GM19351 (cell line): ENCODE results near the gene ITIH2.
"Not testable (repeated sequence)": the region's sequence is repeated elsewhere in the genome, so short reads cannot be mapped to it uniquely, and the experiment has no call there.

Experiments
- ATAC-seq: cut with Tn5 transposase; IDR thresholded peaks from one replicate; pipeline ENCODE4 v1.9.1; 2021; ENCODE audit warnings: mild to moderate bottlenecking, moderate library complexity; ENCODE audit not compliant: unreplicated experiment

Gene ITIH2

DNA sequence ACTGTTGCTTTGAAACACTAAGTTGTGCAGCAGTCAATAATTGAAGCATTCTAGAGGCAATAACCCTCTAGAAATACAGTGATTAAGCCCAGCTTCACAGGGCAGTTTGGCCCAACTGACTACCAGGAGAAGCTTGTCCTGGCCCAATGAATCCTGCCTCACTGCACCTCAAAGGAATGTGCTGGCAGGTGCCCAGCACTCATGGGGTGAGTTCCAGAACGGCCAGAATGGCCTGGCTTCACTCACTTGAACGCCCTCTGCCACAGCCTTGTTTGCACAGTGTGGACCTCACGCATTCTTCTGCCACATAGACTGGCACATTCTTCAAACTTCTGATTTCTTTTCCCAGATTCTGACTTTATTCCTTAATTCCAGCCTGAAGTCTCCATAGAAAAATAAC is 6.6 kb upstream of the ITIH2 start:
- ATAC-seq: no peak

GRCh38 chr10:7697426-7697825 is 5.7 kb upstream of the ITIH2 start:
- no peak for ATAC-seq

DNA sequence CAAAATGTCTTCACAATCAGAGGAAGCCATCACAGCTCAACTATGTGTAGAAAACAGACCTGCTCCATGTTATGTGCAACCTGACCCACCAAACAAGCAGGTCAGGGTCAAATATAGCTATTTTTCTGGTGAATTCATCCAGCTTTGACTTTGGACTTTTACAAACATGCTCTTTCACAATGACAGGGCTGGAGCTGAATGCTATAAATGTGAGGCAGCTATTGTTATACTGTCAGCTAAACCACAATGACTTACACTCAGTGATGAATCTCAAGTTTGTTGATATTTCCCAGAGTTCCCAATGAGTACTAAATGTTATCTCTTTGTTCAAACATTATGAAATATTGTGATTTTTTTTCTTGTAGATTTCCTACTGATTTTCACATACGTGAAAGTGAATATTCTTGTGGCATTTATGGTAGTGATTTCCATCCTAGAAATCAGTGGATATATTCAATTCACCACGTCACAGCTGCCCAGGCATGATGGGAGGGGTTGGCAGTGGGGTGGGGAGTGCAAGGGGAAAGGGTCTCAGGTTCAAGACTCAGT is 2.5 kb upstream of the ITIH2 start:
- ATAC-seq: no peak

GRCh38 chr10:7701158-7701742 is 1.9 kb upstream of the ITIH2 start:
- ATAC-seq: no peak

- no peak for ATAC-seq
These were observed 766 bp upstream of the ITIH2 start for GRCh38 chr10:7702288-7702812.

GRCh38 chr10:7704071-7705016 is 1.2 kb downstream of the ITIH2 start:
- ATAC-seq: no peak

GRCh38 chr10:7705341-7705740 is 2.2 kb downstream of the ITIH2 start:
- ATAC-seq: no peak

DNA sequence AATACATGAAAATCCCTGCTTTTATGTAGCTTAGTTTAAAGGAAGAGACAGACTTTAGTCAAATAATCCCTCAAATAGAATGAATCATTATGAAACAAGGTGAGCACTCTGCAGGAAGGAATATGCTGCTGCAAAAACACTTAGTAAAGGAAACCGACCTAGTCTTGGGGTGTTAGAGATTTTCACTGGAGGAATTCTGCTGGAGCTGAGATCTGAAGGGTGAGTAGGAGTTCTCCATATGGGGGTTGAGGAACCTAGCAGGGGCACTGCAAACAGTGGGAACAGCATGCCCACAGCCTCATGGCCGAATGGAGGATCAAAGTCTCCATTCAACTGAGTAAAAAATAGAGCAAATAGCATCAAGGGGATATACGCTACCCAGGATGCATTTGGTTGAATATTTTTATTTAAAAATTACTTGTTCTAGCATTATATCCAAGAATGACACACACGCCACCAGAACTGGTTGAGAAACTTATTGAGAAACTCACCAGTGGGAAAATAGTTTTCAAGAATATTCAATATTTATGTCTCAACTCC is 3.5 kb downstream of the ITIH2 start:
- no peak for ATAC-seq

DNA sequence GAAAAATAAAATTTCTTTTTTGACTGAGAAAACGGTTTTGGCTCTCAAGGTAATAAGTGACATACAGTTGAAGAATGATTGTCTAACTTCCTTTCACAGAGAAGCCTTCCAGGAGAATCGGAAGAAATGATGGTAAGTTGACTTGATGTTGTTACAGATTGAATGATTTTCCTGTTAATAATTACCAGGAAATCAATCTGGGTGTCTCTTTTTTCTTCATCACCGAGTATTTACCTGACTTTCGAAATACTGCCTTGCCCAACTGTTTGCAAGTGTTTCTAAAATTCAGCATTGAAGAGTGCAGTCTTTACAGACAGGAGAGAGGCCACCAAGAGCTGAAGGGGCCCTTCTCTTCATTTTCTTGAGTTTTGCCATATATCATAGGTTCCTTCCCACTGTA is 4.0 kb downstream of the ITIH2 start:
- no peak for ATAC-seq

DNA sequence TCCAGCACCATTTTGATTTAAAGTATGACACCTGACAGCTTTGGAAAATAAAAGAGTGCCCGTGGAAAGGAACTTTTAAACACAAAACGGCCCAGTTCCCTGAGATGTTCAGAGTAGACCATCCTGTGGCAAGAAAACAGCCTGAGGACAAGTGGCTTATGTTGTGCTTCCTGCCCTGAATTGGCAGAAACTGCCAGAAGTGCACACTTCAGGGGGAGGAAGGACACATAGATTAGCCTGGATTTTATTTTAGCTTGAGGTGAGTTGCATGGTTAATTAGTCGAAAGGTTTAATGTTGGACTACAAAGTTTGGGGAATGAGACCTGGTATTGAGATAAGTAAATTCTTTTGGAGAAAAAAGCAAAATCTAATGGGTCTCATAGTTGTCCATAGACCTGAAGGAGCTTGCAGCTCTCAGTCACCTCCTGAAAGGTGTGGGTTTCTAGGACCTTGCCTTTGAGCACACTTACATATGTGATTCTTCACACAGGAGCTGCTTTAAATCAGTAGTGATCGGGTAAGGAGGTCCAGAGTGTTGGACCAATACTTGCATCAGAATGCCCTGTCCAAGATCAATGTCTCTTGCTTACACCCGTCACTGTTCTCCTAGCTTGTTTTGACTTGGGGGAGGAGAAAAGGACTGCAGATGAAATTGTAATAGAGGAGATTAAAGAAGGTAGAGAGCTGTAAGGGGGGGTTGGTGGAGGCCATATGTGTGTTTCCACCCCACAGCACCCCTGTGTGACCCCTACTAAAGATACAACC is 4.9 kb downstream of the ITIH2 start:
- no peak for ATAC-seq

- ATAC-seq: no peak
These were observed 5.7 kb downstream of the ITIH2 start for GRCh38 chr10:7708832-7709231.

DNA sequence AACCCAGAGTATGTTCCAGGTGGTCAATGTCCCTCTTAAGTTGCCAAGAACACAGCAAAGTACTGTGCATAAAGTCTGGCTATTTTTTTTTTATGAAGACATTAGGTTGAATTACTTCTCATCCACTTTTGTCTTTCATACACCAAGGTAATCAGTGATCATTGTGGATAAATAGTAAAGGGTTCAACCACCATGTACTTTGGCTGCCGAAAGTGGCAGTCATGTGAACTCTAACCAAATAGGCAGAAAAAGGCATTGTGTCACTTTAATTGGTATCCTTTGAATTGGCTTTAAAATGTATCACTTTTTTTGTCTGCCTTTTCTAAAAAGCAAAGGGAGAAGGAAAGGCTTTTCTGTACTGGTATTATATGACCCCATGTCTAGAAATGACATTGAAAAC is 7.3 kb downstream of the ITIH2 start:
- no peak for ATAC-seq

- not testable (repeated sequence) for ATAC-seq
These were observed 8.0 kb downstream of the ITIH2 start for GRCh38 chr10:7711075-7711474.

DNA sequence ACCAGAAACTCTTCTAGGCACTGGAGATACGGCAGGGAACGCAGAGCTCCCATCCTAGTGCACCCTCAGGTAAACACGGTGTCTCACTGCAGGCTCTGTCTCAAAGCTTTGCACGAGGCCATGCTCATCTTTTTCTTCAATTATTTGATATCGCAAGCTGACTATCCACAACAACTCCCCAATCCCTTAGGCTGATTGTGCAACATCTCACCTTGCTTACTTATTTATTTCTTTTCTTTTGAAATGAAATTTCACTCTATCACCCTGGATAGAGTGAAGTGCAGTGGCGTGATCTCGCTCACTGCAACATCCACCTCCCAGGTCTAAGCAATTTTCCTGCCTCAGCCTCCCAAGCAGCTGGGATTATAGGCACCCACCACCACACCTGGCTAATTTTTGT is 12.4 kb downstream of the ITIH2 start:
- no peak for ATAC-seq

DNA sequence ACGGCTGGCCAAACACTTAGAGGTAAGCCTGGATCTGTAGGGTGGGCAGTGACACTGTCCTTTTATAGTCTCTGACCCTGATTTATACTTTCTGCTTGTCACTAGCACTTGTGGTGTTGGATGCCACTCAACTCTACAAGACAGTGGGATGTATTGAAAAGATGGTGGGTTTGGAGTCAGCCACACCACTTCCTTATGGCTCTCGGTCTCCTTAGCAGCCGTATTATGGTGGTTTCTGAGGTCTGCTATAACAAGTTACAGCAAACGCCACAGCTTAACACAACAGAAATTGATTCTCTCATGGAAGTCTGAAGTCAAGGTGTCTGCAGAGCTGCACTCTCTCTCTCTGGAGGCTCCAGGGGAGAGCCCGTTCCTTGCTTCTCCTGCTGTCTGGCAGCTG is 14.7 kb downstream of the ITIH2 start:
- ATAC-seq: no peak

DNA sequence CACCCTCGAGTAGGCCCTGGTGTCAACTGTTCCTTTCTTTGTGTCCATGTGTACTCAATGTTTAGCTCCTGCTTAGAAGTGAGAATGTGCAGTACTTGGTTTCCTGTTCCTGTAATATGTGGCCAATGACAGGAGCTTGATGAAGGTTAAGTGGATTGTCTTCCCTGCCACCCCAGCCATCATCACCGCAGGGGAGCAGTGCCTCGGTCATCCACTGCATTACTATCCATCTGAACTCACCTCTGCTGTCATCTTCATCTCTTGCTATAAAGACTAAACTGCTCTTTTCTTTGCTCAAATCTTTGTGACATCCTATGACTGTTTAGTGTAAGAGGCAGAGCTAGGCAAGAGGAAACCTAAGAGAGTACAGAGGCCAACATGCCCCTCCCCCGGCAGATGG is 15.6 kb downstream of the ITIH2 start:
- no peak for ATAC-seq

- no peak for ATAC-seq
These were observed 17.4 kb downstream of the ITIH2 start for GRCh38 chr10:7720478-7720877.

DNA sequence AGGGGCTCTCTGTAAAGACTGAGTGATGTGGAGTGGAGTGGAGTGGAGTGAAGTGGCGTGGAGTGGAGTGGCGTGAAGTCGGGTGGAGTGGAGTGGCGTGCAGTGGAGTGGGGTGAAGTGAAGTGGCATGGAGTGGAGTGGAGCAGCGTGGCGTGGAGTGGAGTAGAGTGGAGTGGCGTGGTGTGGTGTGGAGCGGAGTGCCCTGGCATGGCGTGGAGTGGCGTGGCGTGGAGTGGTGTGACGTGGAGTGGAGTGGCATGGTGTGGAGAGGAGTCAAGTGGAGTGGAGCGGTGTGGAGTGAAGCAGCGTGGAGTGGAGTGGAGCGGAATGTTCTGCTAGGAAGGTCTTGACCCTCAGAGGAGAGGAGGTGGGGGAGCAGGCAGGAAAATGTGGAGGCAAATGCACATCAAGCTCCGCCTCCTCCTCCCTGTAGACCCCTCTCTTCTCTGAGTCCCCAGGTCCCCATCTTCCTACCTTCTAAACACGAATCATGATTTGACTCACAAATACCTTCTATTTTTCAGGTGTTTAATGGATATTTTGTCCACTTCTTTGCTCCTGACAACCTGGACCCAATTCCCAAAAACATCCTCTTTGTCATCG is 19.9 kb downstream of the ITIH2 start:
- ATAC-seq: no peak

DNA sequence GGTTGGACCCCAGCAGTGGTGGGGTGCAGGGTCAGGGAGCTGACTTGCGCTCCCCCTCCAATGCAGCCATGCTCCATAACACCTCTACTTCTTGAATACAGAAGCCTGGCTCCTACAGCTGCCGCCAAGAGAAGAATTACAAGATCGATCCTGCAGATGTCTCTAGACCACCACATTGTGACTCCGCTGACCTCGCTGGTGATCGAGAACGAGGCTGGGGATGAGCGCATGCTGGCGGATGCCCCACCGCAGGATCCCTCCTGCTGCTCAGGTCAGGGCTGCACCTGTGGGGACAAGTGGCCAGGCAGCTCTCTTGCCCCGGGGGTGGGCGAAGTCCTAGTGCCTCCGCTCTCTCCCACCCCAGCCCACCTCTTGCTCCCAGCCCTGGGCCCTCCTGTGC is 31.7 kb downstream of the ITIH2 start:
- no peak for ATAC-seq
